Activated naive CD8-positive, alpha-beta T cell treated with anti-CD3 and anti-CD28 coated beads, Interleukin-2, amount 50 U/mL, for 24 hours (primary cell): ENCODE data around the gene IGFBP7.
"Not testable (repeated sequence)": the region's sequence is repeated elsewhere in the genome, so short reads cannot be mapped to it uniquely, and the experiment has no call there.

Experiments
- ATAC-seq: fragments of 150-1000 bp; cut with Tn5 transposase; one replicate; pipeline ENCODE4 v1.10.0; 2021
- DNase-seq: peaks from one replicate; pipeline ENCODE4 v3.0.0; 2021
- H3K27ac Mint-ChIP-seq: one replicate; pipeline ENCODE4 v1.8.0; 2021; ENCODE audit warnings: mild to moderate bottlenecking, mixed read lengths
- H3K27me3 Mint-ChIP-seq: one replicate; pipeline ENCODE4 v1.8.0; 2021; ENCODE audit warnings: mixed read lengths
- H3K36me3 Mint-ChIP-seq: one replicate; pipeline ENCODE4 v1.8.0; 2021; ENCODE audit warnings: low read depth, mixed read lengths
- H3K4me1 Mint-ChIP-seq: one replicate; pipeline ENCODE4 v1.8.0; 2021; ENCODE audit warnings: mixed read lengths
- H3K4me3 Mint-ChIP-seq: one replicate; pipeline ENCODE4 v1.8.0; 2021; ENCODE audit warnings: mild to moderate bottlenecking, moderate library complexity, mixed read lengths
- H3K9me3 Mint-ChIP-seq: one replicate; pipeline ENCODE4 v1.8.0; 2021; ENCODE audit warnings: mixed read lengths

Gene IGFBP7

DNA sequence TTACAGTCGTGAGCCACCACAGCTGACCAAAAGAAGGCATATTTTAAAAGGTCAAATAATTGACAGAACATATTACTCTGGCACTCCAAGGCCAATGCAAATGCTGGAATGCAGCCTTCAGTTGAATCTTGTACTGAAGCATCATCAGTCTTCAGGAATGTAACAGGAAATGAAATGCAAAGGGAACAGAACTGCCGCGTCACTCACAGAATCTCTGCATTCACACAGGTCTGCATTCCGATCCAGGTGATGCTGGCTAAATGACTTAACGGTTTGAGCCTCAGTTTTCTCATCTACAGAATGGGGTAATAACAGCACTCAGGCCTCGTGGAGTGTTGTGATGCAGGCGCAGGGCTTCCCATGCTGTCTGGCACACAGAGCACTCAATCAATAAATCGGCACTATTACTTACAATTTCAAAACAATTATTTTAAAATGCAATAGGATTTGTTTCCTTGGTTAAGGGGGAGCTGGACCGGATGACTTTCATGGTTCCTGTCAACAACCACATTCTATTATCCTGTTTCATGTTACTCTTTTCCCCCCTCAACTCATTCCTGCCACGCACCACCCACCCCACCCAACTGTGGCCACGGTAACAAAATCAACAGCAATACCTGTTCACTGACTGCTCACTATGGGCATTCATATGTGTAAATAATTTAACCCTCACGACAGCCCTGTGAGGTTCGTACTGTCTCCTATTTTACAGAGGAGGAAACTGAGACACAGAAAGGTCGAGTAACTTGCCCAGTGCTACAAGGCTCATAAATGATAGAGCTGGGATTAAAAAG is 32.4 kb downstream of the IGFBP7 start:
- H3K27me3 Mint-ChIP-seq, result peaks cover 6% of the 10 kb centered on the region
- no peaks in the 10 kb centered on the region for H3K9me3 Mint-ChIP-seq
- no peaks in the 10 kb centered on the region for H3K4me1 Mint-ChIP-seq
- DNase-seq (no peak), ATAC-seq (no peak)
- H3K36me3 Mint-ChIP-seq, result no peaks in the 10 kb centered on the region
- no peak overlapping the region for H3K4me3 Mint-ChIP-seq
- H3K27ac Mint-ChIP-seq, result no peak overlapping the region

DNA sequence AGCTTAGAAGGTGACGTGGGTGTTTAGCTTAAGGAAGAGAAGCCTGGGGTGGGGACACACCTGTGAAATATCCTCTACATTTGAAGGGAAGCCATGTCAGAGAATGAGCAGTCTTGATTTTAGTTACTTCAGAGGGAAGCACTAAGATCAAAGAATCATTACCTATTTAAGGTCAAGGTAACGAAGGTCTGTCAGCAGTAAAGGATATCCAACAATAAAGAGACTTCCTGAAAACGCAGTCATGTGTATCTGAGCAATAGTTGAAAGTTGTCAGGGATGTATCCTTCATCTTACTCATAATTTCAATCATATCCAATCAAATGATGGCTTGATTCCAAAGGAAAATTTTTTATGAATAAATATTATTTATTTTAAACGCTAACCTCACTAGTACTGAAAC is 33.5 kb downstream of the IGFBP7 start:
- H3K36me3 Mint-ChIP-seq, result no peaks in the 10 kb centered on the region
- H3K9me3 Mint-ChIP-seq, result no peaks in the 10 kb centered on the region
- no peak overlapping the region for H3K4me3 Mint-ChIP-seq
- H3K4me1 Mint-ChIP-seq, result no peaks in the 10 kb centered on the region
- ATAC-seq (no peak), DNase-seq (no peak)
- H3K27me3 Mint-ChIP-seq, result peaks cover 6% of the 10 kb centered on the region
- H3K27ac Mint-ChIP-seq, result no peak overlapping the region

DNA sequence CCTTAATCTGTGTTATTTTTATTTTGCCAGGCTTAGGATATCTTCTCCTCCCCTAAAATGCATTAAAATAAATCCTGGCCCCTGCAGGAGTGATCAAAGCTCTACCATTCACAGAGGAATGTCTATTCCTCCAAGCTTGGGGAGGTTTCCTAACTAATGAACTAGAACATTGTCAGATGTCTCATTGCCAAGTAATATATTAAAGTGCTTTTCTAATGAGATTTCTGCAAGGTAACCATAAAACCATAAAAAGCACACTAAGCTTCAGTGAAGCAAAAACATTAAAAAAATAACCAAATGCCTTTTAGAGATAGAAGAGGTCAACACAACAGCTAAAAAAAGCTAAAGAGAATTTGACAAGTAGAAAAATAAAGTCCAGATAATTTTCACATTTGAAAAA is 34.8 kb downstream of the IGFBP7 start:
- H3K27ac Mint-ChIP-seq, result no peak overlapping the region
- H3K9me3 Mint-ChIP-seq, result no peaks in the 10 kb centered on the region
- ATAC-seq, result no peak
- H3K4me1 Mint-ChIP-seq, result no peaks in the 10 kb centered on the region
- no peak for DNase-seq
- H3K27me3 Mint-ChIP-seq, result peaks cover 3% of the 10 kb centered on the region
- H3K36me3 Mint-ChIP-seq, result no peaks in the 10 kb centered on the region
- no peak overlapping the region for H3K4me3 Mint-ChIP-seq

DNA sequence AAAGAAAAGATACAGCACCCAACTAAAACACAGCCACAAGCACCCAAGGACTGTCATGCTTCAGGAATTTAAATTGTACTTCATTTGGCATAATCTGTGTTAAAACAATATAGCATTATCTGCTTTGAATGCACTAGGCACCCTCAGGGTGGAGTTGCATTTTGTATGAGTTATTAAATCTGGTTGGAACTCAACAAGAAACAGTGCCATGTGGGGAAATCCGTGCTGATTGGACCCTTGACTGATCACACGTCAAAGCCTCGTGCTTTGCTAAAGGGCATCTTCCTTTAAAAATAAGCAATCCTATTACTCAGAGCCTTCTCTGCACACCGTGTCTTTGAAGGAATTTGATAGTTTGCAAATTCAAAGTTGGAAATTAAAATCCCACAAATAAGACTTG is 35.4 kb downstream of the IGFBP7 start:
- no peak overlapping the region for H3K4me3 Mint-ChIP-seq
- peaks cover 2% of the 10 kb centered on the region for H3K27me3 Mint-ChIP-seq
- DNase-seq, result no peak
- no peaks in the 10 kb centered on the region for H3K4me1 Mint-ChIP-seq
- ATAC-seq, result no peak
- H3K9me3 Mint-ChIP-seq, result no peaks in the 10 kb centered on the region
- H3K27ac Mint-ChIP-seq, result no peak overlapping the region
- no peaks in the 10 kb centered on the region for H3K36me3 Mint-ChIP-seq

GRCh38 chr4:57073559-57073958 is 36.6 kb downstream of the IGFBP7 start:
- Mint-ChIP-seq H3K4me3 (no peak overlapping the region), H3K27me3 (peaks cover 2% of the 10 kb centered on the region), H3K27ac (no peak overlapping the region), H3K9me3 (no peaks in the 10 kb centered on the region), H3K4me1 (no peaks in the 10 kb centered on the region), H3K36me3 (no peaks in the 10 kb centered on the region)
- no peak for DNase-seq
- no peak for ATAC-seq

DNA sequence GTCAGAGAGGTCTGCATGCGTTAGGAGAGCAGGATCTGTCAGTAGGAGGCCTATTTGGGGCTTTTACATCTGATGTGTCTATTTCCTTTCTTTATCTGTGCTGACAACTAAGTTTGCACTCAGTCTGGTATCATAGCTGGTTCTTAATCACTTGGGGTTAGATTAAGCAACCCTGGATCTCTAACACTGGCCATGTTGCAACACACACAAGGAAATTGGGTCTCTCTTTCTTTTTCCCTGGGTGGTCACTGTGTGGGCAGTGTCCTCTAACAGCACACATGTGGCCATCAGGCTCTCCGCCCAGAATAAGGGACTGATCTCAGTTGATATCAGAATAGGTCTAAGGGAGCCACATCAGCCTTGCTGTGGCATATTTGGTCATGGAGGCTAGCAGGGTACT is 38.9 kb downstream of the IGFBP7 start:
- Mint-ChIP-seq H3K4me1 (no peaks in the 10 kb centered on the region), H3K4me3 (no peak overlapping the region), H3K9me3 (no peaks in the 10 kb centered on the region), H3K36me3 (no peaks in the 10 kb centered on the region), H3K27ac (no peak overlapping the region), H3K27me3 (no peaks in the 10 kb centered on the region)
- DNase-seq (no peak), ATAC-seq (no peak)

GRCh38 chr4:57070461-57070860 is 39.7 kb downstream of the IGFBP7 start:
- DNase-seq, result no peak
- no peak overlapping the region for H3K27ac Mint-ChIP-seq
- H3K27me3 Mint-ChIP-seq, result no peaks in the 10 kb centered on the region
- ATAC-seq, result no peak
- H3K36me3 Mint-ChIP-seq, result no peaks in the 10 kb centered on the region
- no peaks in the 10 kb centered on the region for H3K9me3 Mint-ChIP-seq
- no peak overlapping the region for H3K4me3 Mint-ChIP-seq
- H3K4me1 Mint-ChIP-seq, result no peaks in the 10 kb centered on the region

DNA sequence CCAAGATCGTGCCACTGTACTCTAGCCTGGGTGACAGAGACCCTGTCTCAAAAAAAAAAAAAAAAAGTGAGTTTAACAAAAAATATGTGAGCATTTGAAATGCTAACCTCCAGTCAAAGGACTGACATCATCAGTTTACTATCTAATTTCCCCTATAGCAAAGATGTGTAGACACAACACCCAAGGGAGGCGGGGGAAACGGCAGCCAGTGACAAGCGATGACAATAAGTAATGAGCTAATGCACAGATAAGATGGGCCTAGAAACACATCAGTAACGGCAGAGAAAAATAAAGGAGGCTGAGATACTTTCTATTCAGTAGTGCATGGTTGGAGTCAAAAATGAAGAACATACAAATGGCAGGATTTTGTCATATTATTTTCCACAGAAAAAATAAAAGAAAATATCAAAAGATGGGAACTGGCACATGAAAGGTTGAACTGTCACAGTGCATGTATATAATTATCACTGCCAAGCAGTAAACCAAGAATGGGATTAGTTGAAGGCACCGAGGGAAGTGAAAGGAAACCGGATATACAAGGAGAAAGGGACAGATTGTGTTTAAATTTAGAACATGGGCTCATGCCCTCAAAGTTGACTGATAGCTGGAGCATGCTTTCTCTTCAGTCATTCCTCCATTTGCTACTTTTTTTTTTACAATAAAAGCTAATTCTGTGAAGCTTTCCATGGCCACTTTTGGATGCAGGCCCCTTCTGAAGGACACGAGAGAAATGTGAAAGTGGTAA is 41.8 kb downstream of the IGFBP7 start:
- H3K27ac Mint-ChIP-seq, result no peak overlapping the region
- no peaks in the 10 kb centered on the region for H3K4me1 Mint-ChIP-seq
- H3K27me3 Mint-ChIP-seq, result no peaks in the 10 kb centered on the region
- ATAC-seq (no peak), DNase-seq (no peak)
- H3K4me3 Mint-ChIP-seq, result no peak overlapping the region
- H3K36me3 Mint-ChIP-seq, result no peaks in the 10 kb centered on the region
- no peaks in the 10 kb centered on the region for H3K9me3 Mint-ChIP-seq

DNA sequence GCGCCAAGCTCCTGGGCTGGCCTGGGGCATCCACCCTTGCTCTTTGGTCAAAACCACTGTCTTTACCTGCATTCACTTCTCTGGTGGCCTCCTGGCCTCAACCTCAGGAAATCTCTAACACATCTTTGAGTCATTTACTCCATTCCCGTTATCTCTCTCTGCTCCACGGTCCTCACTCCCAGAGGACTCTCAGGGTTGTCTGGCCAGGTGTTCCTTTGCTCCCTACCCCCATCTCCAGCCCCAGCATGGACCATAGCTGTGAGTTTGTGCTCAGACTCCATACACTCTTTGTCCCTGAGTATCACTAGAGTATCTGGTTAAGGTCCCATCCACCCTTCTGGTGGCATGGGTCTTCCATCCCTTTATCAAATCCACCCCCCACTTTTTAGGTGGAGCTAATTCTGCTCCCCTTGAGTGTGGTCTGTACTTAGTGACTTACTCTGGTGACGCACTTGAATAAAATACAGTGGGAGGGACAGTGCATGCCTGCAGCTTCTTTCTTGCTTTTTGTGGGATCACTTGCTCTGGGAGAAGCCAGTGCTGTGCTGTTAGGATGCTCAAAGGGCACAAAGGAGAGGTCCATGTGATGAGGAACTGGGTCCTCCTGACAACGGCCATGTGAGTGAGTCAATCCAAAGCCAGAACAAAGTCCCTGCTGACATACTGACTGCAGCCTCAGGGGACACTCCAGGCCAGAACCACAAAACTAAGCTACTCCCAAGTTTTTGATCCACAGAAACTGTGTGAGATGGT is 44.3 kb downstream of the IGFBP7 start:
- Mint-ChIP-seq H3K9me3 (no peaks in the 10 kb centered on the region), H3K4me3 (no peak overlapping the region), H3K4me1 (no peaks in the 10 kb centered on the region), H3K27ac (no peak overlapping the region), H3K27me3 (no peaks in the 10 kb centered on the region), H3K36me3 (no peaks in the 10 kb centered on the region)
- DNase-seq (no peak), ATAC-seq (no peak)

- Mint-ChIP-seq H3K27me3 (no peaks in the 10 kb centered on the region), H3K36me3 (no peaks in the 10 kb centered on the region), H3K27ac (no peak overlapping the region), H3K4me3 (no peak overlapping the region), H3K9me3 (no peaks in the 10 kb centered on the region), H3K4me1 (no peaks in the 10 kb centered on the region)
- DNase-seq (no peak), ATAC-seq (no peak)
These were observed 45.1 kb downstream of the IGFBP7 start for GRCh38 chr4:57064811-57065711.

DNA sequence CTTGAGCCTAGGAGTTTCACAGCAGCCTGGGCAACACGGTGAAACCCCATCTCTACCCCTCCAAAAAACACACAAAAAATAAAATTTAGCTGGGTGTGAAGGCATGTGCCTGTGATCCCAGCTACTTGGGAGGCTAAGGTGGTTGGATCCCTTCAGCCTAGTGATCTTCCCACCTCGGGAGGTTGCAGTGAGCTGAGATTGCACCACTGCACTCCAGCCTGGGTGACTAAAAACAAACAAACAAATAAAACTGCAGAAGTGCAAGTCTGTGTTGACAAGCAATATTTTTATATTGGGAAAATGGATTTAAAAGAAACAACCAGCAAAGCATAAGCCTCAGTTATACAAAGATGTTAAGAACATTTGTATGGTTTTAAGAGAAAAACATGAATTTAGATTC is 46.1 kb downstream of the IGFBP7 start:
- no peak overlapping the region for H3K4me3 Mint-ChIP-seq
- no peaks in the 10 kb centered on the region for H3K9me3 Mint-ChIP-seq
- no peaks in the 10 kb centered on the region for H3K4me1 Mint-ChIP-seq
- DNase-seq (no peak), ATAC-seq (no peak)
- no peaks in the 10 kb centered on the region for H3K36me3 Mint-ChIP-seq
- peaks cover 3% of the 10 kb centered on the region for H3K27me3 Mint-ChIP-seq
- no peak overlapping the region for H3K27ac Mint-ChIP-seq

DNA sequence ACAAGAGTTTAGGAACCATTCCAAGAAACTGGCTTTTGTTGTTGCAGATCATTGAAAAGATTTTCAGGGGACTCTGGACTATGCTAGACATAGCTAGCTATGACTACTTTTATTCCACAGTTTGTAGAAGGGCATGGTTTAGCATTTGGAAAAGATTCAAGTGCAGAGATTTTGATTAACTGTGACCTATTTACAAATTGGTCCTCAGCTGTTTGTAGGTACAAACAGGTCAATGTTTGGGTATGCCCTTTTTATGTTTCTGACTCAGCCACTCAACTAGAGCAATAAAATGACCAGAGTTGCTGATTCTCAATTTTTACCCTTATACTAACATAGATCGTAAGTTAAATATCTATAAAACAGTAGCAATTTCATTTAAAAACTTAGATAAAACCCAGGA is 46.7 kb downstream of the IGFBP7 start:
- Mint-ChIP-seq H3K27ac (no peak overlapping the region), H3K9me3 (no peaks in the 10 kb centered on the region), H3K4me1 (no peaks in the 10 kb centered on the region), H3K4me3 (no peak overlapping the region), H3K27me3 (peaks cover 4% of the 10 kb centered on the region), H3K36me3 (no peaks in the 10 kb centered on the region)
- DNase-seq, result no peak
- no peak for ATAC-seq

DNA sequence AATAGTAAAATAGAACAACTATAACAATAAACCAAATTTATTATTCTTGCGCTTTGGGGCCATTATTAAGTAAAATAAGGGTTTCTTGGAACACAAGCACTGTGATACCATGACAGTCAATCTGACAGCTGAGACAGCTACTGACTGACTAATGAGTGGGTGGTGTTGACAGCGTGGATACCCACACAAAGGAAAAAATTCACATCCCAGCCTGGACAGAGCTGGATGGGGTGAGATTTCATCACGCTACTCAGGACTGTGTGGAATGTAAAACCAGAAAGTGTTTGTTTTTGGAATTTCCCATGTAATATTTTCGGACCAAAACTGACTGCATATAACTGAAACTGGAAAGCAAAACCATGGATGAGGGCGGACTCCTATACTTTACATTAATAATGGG is 48.8 kb downstream of the IGFBP7 start:
- no peak for ATAC-seq
- H3K27ac Mint-ChIP-seq, result no peak overlapping the region
- no peaks in the 10 kb centered on the region for H3K4me1 Mint-ChIP-seq
- H3K4me3 Mint-ChIP-seq, result no peak overlapping the region
- H3K27me3 Mint-ChIP-seq, result peaks cover 10% of the 10 kb centered on the region
- DNase-seq, result no peak
- H3K36me3 Mint-ChIP-seq, result no peaks in the 10 kb centered on the region
- H3K9me3 Mint-ChIP-seq, result no peaks in the 10 kb centered on the region

- H3K36me3 Mint-ChIP-seq, H3K4me3 Mint-ChIP-seq, H3K4me1 Mint-ChIP-seq, H3K9me3 Mint-ChIP-seq, ATAC-seq, DNase-seq, H3K27ac Mint-ChIP-seq: not testable (repeated sequence)
- peaks cover 15% of the 10 kb centered on the region for H3K27me3 Mint-ChIP-seq
These were observed 49.5 kb downstream of the IGFBP7 start for GRCh38 chr4:57060717-57061067.
